22Rv1 (cell line): ENCODE measurements around the gene VWA5B1.

Source experiments
- H3K27ac ChIP-seq: fragments of 450-650 bp; 2 replicates; pipeline ENCODE4 v1.5.1; 2017
- ZFX ChIP-seq: fragments of 450-650 bp; IDR thresholded peaks from 2 replicates; pipeline ENCODE4 v1.6.1; 2017; ENCODE audit warnings: antibody characterized with exemption, borderline replicate concordance
- TF ChIP-seq, protein P1 (sequence below): fragments of 450-650 bp; IDR thresholded peaks from 2 replicates; pipeline ENCODE4 v1.5.1; 2017; ENCODE audit warnings: mild to moderate bottlenecking

VWA5B1 gene

GRCh38 chr1:20322081-20322824 lies 31.6 kb downstream of the VWA5B1 start:
- no peak for TF ChIP-seq ZFX
- TF ChIP-seq, protein P1, sequence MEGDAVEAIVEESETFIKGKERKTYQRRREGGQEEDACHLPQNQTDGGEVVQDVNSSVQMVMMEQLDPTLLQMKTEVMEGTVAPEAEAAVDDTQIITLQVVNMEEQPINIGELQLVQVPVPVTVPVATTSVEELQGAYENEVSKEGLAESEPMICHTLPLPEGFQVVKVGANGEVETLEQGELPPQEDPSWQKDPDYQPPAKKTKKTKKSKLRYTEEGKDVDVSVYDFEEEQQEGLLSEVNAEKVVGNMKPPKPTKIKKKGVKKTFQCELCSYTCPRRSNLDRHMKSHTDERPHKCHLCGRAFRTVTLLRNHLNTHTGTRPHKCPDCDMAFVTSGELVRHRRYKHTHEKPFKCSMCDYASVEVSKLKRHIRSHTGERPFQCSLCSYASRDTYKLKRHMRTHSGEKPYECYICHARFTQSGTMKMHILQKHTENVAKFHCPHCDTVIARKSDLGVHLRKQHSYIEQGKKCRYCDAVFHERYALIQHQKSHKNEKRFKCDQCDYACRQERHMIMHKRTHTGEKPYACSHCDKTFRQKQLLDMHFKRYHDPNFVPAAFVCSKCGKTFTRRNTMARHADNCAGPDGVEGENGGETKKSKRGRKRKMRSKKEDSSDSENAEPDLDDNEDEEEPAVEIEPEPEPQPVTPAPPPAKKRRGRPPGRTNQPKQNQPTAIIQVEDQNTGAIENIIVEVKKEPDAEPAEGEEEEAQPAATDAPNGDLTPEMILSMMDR, result no peak
- H3K27ac ChIP-seq, result no peak overlapping the region

DNA sequence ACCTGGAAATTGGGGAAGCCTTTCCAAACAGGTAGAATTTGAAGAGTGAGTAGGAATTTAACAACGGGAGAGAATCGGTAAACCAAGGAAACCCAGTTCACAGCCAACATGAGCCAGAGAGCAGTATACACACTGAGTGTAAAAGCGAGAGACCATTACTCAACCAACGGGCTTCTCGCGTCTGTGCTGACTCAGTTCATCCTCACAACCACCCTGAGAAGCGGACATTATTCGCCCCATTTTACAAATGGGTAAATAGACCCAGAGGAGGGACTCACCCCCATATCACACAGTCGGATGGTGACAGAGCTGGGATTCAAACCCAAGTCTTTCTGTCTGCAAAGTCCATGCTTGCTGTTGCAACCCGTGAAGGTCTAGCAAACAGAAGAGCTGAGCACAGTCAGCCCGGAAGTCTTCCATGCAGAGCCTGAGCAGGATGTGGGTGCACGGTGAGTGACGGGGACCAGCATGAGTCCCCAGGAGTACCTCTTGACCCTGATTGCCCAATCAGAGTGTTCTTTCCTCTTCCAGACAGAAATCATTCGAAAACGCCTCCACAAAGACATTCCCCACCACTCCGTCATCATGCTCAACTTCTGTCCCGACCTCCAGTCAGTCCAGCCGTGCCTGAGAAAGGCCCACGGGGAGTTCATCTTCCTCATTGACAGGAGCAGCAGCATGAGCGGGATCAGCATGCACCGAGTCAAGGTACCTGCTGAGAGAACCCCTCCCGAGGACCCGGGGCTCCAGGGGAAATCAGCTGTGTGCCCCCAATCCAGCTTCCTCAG lies 32.3 kb downstream of the VWA5B1 start:
- TF ChIP-seq, protein P1, result no peak
- no peak for TF ChIP-seq ZFX
- H3K27ac ChIP-seq, result no peak overlapping the region

GRCh38 chr1:20323613-20323920 lies 32.9 kb downstream of the VWA5B1 start:
- no peak overlapping the region for H3K27ac ChIP-seq
- TF ChIP-seq ZFX, result no peak
- TF ChIP-seq, protein P1, result no peak

DNA sequence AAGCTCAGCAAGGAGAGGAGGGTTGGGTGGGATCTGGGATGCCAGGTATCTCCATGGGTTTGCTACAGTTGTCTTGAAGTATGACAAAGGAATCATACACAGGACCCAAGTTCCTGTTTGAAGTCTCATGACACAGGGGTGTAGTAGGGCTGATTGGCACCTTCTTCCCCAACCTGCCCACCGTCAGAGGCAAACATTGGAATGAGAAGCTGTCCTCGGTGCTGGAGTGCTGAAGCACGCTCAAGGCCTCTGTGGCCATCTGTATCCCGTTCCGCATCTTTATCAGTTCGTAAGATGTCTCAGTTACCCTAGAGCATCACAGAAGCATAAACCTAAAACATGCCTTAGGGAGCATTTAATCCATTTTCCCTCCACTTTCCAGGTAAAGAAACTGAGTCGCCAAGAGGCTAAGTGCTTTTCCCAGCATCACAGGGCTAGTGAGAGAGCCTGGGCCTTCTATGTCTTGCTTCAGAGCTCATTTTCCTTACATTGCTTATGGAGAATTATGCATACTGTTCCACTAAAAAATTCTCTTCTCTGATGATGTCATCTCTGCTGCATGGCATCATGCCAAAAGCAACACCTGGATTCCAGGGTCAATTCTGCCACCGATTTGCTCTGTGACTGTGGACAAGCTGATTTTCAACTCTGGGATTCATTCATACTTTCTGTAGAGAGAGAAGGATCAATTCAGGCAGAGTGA lies 34.2 kb downstream of the VWA5B1 start:
- no peak overlapping the region for H3K27ac ChIP-seq
- TF ChIP-seq, protein P1, result no peak
- no peak for TF ChIP-seq ZFX

- H3K27ac ChIP-seq, result no peak overlapping the region
- TF ChIP-seq, protein P1, result no peak
- TF ChIP-seq ZFX, result no peak
Observed at GRCh38 chr1:20325407-20325843, 34.8 kb downstream of the VWA5B1 start.

DNA sequence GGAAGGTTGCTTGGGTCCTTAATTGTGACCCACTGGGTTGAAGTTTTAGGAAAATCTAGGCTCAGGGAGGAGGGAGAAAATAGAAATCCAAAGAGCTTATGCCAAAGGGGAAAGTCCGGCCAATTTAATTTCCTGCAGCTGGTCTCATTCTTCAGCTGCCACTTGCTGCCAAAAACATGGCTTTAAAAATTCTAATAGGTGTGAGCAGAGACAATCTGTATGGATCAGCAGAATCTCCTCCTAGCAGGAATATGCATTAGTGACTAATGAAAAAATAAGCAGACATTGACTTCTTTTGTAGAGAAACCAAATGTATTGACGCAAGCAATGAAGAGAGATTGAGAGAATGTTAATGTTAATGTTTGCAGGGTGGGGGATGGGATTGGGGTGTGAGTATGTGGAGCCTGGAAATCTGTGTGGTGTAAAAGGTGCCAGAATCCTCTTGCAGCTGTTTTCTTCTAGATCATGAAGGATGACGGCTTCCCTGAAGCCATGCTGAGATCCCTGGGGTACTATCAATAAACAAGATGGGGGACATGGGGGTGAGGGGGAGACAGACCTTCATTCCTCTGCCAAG lies 35.3 kb downstream of the VWA5B1 start:
- TF ChIP-seq ZFX, result no peak
- TF ChIP-seq, protein P1, result no peak
- no peak overlapping the region for H3K27ac ChIP-seq
